NCI-H146 treated with DMSO at 0.1 percent for 48 hours (cell line): ENCODE results near the gene CLMN.

Experiments used
- DNase-seq: peaks from one replicate; lab custom pipeline; 2025; ENCODE audit not compliant: unreplicated experiment; lab: John Stamatoyannopoulos, UW

CLMN gene

DNA sequence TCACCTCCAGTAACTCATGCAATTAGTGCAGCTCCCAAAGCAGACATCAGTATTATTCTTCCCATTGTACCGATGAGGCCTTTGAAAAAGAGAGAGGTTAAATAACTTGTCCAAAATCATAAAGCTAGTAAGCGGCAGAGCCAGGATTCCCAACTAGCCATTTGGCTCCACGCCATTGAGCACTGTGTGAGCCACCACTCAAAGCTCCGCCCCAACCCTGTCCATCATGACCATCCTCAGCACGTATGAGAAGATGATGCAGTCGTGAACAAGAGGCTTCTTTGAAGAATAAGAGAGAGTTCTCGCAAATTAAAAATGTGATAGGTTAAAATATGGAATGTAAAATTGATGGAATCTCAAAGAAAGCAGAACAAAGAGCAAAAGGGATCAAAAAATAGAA is 14.6 kb downstream of the CLMN start:
- DNase-seq, result no peak

DNA sequence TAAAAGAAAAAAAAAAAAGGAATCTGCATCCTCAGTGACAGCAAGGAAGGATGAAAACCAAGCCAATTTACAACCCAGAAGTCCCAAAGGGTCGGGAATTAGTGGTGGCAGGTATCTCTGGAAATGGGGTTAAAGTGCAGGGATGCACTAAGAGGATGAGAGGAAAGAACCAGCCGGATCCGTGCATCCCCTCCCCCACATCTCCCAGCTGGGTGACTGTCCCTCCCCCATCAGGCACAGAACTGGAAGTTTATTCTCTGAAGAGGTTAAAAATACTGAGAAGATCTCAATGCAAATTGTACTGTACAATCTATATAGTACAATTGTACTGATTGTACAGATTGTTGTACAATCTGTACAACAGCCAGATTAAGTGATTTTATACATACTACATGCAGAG is 15.4 kb downstream of the CLMN start:
- DNase-seq, result no peak

DNA sequence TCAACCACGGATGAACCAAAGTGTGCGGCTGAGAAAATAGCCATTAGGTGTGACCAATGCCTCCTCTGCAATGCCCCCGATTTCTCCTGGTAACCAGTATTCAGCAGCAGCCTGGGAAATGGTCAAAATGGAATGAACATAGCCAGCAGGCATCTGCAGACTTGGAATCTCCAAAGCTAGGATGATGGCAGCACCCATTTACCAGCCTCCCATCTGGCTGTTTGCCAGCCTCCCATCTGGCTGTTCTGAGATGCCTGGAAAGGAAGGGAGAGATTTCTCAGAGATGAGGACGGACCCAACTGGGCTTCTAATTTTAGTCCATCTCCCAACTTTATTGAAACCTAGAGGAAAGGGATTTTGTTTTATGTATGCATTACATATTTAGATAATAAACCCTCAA is 16.2 kb downstream of the CLMN start:
- DNase-seq, result no peak

DNA sequence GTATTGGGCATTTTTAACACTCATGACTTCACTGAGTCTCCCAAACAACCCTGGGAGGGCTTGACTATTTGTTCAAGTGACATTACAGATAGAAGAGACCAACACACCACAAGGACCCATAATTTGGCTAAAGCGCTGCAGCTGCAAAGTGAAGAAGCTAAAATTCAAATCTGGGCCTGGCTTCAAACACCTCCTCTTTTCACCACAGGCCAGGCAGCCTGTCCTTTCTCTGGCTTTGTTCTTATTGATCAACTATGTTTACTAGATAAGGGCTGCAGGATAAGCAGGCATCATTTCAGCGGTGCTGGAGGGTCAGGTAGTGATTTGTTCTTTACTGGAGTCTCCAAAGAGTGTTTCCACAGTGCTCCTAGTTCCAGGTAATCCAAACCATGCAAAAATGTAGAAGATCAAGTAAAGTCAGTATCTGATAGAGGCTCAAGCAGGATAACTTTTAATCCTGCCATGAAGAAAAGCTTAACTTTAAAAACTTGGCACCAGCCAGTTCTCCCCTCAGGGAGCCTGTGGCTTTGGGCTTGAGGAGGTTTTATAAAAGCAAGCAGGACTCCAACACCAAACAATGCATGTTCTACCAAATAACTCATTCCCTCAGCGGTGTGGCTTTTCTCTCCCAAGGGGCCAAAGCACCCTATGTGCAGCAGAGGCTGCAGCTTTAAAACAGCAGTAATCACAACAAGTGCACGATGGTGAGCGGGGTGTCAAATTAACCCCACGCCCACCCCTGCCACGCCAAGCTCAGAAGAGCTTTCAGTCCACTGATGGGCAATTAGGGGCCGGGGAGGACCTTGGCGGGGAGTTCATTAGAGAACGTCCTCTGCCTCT is 16.8 kb downstream of the CLMN start:
- DNase-seq, result no peak

DNA sequence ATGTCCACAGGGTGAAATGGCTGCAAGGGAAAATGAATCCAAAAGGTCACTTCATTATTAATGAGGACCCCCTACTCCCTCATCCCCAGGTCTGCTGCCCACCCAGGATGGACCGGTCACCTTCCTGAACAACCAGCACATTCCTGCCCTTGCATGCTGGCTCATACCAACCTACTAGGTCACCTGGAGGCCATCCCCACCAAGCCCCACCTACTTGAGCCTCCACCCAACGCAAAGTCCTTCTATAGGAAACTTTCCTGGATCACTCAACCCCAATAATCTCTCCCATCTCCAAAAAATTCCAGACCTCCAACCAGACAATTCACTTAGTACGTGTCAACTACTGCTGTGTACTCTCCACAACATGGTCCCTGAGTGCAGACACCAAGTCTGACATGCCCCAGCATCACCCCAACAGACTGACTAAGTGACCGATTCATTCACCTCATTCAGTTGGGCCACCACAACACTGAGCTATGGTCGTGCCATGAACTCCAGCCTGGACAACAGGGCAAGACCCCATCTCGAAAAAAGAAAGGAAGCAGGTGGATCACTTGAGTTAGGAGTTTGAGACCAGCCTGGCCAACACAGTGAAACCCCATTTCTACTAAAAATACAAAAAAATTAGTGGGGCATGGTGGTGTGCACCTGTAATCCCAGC is 18.1 kb downstream of the CLMN start:
- no peak for DNase-seq

DNA sequence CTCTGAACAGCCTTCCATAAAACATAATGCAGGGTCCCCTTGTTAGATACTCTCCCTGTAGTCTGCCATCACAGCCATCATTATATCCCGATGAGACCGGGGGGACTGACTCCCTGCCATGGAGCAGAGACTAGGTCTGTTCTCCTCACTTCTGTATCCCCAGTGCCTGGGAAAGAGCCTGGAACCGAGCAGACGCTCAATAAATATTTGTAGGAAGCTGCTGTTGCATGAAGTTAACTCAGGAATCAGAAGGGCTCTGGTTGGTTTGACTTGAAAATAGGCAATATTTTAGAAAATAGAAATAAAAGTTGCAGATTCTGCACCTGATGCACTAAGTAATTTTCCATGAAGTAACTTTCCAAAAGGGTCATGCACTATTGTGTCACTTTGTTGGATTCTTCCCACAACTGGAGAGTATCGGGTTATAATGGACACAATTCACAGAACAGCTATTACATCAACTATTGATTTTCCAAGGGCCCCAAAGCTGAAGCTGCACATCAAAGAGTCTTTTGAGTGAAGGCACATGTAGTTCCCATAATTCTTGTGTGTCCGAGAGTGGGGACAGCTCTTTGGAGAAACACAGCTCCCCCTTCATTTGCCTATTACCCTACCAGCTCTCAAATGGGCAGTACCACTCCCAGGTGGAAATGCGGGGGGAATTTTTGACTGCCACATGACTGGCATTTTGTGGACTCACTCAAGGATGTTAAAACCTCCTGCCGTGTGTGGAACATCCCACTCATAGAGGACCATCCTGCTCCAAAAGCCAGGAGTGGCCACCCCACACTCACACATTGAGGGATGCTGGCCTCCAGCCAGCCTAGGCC is 18.8 kb downstream of the CLMN start:
- no peak for DNase-seq

DNA sequence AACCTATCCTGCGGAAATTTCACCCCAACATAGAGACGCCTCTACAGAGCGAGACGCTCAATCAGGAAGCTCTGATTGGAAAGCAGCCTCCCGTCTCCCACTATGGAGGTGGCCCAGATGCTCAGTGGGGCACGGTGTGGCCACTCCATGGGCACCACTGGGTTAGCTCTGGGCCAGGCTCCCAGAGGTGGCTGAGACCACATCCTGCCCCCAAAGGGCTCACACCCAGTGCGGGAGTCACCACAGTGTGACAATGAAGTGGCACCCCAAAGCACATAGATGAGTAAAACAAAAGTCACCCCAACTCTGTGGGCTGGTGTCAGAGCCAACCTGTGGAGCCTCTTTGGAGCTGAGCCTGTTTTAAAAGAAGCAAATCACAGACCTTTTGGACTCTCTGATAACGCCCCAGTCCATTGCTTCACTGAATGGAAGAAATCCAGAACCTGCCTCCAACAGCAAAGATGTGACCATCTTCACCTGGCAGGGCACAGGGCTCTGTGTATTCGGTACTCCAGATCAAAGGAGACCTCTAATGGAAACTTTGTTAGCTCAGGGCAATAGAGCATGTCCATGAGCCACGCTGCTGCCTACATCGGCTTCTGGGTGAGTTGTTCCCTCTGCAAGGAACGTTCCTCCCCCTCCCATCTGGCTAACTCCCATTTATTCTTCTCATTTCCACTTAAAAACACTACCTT is 19.6 kb downstream of the CLMN start:
- DNase-seq, result no peak

DNA sequence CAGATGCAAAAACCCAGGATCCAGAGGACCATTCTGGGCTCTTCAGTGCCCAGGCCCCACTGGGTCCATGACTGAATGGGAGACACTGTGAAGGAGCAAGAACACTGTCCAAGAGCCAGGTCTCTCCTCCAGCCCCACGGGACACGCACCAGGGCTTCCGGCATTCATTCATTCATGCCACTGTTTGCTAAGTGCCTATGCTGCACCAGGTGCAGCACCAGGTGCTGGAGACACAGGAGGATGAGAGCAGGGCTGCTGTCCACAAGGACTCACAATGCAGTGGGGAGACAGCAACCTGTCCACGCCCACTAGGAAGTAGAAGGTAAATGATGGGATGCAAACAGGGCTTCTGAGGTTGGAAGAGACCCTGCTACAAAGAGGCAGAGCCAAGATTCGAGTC is 20.4 kb downstream of the CLMN start:
- no peak for DNase-seq

DNA sequence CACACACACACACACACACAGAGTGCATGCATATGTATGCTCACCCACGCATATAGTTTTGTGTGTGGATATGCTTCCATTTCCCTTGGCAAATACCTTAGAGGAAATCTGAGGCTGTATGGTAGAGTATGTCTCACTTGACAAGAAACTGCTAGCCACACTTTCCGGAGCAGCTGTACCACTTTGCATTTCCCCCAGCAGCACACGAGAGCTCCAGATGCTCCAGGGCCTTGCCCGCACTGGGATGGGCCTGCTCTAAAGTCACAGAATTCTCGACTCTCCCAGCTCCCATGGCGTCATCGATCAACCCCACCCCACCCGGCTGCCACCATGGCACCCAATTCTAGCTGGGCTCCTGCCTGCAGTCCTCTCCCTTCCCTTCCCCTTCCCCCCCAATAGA is 21.9 kb downstream of the CLMN start:
- DNase-seq, result no peak

DNA sequence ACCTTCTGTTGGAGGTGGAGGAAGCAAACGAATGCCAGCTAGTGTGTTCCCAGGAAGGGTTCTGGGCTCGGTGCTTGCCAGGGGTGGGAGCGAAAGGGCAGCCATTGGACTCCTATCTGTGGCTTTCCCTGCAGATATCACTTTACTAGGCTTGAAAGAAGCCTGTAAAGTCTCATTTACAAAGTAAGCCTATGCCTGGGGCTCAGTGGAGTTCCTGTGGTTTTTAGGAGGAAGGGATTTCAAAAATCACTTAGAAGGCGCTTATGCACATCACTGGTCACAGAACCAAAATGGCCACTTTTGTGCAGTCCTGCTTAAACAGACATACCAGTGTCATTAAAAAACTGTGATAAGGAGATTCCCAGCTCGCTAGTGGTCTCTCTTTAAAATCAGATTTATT is 22.7 kb downstream of the CLMN start:
- no peak for DNase-seq

DNA sequence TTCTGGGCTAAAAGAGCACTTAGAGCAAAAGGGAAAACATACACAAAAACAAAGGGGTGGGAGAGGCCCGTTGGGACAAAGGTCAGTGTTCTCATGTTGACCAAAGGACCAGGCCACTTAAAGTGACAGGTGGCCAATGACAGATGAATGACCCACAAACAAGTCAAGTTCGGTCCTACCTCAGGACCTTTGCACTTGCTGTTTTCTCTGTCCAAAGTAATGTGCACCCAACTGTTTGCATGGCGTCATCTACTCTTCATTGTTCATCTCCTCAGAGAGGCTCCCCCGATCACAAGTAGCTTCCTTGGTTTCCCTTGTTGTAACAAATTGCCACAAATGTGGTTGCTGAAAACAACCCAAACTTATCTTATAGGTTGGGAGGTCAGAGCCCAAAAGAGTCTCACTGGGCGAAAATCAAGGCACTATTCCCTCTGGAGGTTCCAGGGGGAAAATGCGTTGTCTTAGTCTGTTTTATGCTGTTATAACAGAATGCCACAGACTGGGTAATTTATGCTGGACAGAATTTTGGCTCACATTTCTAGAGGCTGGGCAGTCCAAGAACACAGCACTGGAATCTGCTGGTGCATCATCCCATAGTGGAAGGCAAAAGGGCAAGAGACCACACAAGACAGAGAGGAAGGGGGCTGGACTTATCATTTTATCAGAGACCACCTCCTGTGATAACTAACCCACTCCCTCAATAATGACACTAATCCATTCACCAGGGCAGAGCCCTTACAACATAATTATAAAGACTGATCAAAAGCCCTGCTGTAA is 23.9 kb downstream of the CLMN start:
- no peak for DNase-seq

DNA sequence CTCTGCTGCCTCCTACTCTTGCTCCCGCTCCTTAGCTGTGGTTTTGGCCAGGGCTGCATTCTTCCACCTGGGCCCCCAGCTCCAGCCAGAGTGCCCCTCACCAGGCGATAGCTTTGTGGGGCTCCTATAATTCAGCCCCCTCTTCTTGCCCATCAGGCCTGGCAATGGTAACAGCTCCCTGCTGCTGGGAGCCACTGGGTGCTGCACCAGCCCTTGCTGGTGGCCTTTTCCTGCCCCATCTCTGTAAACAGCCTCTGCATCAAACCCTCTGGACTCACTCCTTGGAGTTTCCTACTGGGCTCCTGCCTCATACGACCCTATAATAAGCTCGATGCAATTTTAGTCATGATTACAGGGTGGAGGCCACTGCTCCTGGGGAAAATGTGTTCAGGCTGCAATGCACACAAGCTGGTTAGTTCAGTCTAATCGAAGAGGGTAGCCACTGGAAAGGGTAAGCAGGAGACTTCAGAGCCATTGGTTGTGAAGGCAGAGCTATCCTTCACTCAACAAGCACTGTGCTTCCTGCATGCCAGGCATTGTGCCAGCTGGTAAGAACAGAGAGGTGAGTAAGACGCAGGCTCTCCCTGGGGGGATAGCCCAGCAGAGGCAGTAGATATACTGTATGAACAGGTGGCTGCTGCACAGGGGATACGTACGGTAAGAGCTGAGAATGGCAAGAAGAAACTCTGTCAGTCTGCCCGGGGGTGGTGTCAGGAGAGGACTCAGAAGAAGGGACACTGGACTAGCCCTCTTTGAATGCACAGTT is 24.7 kb downstream of the CLMN start:
- DNase-seq, result no peak

DNA sequence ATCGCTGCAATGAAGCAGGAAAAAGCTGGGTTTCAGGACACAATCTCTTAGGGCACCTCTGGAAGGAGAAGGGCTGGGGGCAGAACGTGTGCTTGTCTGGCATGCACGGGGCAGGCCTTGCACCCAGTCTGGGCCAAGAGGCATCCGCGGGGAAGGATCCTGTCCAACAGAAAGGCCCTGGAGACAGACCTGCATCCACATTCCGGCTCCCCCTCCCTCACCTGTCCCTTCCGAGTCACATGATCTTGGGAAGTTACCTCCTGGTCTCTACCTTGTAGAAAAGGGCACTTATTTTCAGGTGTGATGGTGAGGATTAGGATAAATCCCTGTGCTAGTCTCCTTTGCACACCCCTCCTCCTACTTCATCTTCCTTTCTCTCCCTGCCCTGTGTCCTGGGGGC is 25.4 kb downstream of the CLMN start:
- no peak for DNase-seq

DNA sequence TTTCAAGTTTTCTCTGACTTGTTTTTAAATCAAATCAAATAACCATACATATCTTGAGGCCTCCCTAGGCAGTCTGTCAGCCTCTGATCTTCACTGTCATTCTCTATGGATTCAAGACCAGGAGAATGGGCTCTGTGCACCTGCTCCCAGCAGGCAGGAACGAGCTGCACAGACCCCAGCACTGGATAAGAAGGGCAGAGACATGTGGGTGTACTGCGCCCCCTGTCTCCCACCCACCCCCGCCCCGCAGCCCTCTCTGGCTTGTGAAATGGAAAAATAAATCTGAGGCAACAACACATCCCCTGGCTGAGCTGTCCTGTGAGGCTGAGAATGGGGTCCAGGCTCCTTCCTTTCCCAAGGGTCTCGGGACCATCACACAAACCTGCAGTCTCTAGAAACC is 26.3 kb downstream of the CLMN start:
- DNase-seq, result no peak

DNA sequence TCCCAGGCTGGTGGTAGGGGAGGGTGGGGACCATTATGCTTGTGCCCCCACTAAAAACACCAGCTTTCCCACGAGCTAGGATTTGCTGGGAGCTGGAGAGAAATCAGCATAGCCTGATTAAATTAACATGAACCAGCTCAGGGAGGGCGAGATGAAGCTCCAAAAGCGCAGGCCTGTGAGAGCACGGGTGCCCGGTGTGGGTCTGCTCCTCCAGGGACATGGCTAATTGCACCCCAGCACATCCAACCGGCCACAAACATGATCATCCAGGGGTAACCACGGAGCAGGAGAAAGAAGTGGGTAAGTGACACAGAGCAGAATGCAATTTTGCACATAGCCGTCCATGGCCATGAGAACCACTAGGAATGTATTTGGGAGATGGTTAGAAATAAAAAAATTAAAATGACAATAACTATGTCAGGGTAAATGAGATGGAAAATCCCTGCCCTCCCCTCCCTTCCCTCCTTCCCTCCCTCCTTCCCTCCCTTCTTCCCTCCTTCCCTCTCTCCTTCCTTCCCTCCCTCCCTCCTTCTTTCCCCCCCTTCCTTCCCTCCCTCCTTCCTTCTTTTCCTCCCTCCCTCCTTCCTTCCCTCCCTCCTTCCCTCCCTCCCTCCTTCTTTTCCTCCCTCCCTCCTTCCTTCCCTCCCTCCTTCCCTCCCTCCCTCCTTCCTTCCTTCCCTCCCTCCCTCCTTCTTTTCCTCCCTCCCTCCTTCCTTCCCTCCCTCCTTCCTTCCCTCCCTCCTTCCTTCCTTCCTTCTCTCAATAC is 26.9 kb downstream of the CLMN start:
- no peak for DNase-seq

DNA sequence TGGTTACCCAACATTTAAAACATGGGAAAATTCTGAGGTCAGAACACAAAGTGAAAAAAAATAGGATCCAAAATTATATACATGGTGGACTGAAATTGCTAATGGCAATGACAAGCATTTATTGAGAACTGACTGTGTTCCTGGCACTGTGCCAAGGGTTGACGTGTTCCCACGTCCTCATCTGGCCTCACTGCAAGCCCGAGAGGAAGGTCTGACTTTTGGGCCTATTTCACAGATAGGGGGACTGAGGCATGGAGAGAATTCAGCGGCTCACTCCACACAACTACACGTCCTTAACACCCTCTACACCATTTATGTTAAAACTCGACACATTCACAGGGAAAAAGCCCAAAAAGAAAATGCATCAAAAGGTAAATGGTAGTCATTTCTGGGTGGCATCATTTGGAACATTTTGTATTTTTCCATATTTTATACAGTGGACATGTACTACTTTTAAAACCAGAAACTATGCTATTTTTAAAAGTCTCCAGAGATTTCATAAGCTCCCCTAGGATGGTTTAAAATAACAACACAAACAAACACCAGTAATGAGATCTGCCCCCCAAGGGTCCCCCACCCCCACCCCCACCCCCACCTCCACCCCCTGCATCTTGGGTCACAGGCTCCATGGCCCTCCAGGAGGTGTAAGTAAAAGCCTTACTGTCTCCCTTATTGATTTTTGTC is 27.7 kb downstream of the CLMN start:
- DNase-seq, result peak; percentile 15

DNA sequence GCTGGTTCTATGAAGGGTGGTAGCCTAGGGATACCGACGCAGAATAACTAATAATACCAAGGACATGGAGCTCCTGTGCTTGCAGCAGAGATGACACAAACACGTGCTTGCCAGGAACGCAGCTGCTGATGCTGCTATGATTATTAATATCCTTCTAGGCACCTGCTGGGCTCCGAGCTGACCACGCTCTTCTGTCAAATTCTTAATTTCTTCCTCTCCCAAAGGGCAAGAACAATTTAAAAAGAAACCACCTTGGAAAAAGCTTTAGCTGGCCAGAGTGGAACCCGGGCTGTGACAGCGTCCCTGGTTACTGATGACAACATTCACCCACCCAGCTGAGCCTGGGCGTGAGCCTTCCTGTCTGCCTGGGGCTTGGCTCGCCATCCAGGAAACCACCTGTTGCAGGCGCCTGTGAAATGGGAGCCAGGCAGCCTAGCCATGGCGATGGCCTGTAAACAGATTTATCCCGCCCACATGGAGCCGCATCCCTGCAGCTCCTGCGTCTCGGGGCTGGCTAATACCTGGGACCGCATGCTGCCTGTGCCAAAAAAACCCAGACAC is 28.8 kb downstream of the CLMN start:
- DNase-seq, result peak; percentile 68

DNA sequence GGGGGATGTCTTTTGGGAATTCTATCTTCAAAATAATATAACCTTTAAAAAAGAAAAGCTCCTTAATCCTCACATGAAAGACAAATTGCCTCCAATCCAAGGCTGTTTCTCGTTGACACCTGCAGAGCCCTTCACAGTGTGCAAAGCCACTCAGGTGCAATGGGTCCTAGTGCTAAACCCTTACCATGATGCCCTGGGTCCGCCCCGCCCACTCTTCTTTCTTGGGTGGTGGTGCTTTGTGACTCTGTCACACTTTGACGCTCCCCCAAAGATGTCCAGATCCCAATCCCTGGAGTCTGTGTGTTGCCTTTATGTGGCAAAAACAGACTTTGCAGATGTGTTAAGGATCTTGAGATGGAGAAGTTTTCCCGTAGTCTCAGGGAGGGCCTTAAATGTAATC is 29.7 kb downstream of the CLMN start:
- DNase-seq, result no peak
